GM10266 (cell line): ENCODE results near the gene SLC29A2.
"Not testable (repeated sequence)": the region's sequence is repeated elsewhere in the genome, so short reads cannot be mapped to it uniquely, and the experiment has no call there.

Experiments
- DNase-seq: peaks from one replicate; pipeline ENCODE4 v3.0.0; 2012; ENCODE audit errors: extremely low spot score
- TF ChIP-seq, protein P1 (sequence below): IDR thresholded peaks from 2 replicates; pipeline ENCODE4 v1.5.1; 2012; ENCODE audit warnings: mild to moderate bottlenecking, low read depth; ENCODE audit not compliant: control insufficient read depth, insufficient read depth; ENCODE audit errors: missing control alignments

Gene SLC29A2

DNA sequence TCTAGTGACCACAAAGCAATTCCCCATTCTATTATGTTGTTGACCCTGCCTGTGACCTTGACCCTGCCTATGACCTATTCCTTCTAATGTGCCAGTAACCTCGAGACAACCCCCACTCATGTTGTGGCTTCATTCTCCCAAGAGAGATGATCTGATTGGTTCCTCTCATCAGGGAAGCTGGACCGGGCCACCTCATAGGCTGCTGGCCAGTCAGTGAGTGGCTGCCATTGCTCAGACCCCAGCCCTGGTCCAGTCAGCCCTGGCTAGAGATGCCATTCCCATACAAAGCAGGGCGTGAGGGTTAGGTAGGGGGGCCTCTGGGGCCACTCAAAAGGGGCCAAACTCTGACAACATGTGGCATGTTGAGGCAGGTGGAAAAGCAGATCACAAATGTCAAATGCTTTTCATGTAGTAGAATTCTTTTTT is 11.9 kb downstream of the SLC29A2 start:
- no peak for DNase-seq

DNA sequence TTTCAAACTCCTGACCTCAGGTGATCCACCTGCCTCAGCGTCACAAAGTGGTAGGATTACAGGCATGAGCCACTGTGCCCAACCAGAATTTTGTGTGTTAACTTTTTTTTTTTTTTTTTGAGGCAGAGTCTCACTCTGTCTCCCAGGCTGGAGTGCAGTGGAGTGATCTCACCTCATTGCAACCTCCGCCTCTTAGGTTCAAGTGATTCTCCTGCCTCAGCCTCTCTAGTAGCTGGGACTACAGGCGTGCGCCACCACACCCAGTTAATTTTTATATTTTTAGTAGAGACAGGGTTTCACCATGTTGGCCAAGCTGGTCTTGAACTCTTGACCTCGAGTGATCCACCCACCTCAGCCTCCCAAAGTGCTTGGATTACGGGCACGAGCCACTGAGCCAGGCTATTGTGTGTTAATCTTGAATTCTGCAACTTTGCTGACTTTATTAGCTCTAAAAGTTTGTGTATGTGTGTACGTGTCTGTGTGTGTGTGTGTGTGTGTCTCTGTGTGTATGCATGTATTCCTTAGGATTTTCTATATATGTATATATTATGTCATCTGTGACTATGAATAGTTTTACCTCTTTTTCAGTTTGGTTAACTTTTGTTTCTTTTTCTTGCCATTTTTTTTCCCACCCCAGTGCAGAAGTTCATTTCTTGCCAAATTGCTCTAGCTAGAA is 20.9 kb downstream of the SLC29A2 start:
- DNase-seq, result not testable (repeated sequence)

More for the DNA sequence above, 11.9 kb downstream of the SLC29A2 start:
- TF ChIP-seq, protein P1, sequence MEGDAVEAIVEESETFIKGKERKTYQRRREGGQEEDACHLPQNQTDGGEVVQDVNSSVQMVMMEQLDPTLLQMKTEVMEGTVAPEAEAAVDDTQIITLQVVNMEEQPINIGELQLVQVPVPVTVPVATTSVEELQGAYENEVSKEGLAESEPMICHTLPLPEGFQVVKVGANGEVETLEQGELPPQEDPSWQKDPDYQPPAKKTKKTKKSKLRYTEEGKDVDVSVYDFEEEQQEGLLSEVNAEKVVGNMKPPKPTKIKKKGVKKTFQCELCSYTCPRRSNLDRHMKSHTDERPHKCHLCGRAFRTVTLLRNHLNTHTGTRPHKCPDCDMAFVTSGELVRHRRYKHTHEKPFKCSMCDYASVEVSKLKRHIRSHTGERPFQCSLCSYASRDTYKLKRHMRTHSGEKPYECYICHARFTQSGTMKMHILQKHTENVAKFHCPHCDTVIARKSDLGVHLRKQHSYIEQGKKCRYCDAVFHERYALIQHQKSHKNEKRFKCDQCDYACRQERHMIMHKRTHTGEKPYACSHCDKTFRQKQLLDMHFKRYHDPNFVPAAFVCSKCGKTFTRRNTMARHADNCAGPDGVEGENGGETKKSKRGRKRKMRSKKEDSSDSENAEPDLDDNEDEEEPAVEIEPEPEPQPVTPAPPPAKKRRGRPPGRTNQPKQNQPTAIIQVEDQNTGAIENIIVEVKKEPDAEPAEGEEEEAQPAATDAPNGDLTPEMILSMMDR, result no peak

DNA sequence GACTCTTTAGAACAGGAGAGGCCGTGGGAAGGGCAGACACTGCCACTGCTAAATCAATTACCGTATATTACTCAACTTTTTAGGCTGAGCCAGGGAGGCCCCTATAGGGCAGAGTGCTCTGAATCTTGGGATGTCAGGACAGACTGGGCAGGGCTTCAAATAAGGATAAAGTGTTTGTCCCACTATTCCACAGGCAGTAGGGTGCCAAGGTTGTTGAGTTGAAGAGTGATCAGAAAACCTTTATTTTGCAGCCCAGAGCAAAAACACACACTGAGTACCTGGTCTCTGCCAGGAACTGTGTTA is 22.5 kb downstream of the SLC29A2 start:
- no peak for DNase-seq
- TF ChIP-seq, protein P1, result no peak

DNA sequence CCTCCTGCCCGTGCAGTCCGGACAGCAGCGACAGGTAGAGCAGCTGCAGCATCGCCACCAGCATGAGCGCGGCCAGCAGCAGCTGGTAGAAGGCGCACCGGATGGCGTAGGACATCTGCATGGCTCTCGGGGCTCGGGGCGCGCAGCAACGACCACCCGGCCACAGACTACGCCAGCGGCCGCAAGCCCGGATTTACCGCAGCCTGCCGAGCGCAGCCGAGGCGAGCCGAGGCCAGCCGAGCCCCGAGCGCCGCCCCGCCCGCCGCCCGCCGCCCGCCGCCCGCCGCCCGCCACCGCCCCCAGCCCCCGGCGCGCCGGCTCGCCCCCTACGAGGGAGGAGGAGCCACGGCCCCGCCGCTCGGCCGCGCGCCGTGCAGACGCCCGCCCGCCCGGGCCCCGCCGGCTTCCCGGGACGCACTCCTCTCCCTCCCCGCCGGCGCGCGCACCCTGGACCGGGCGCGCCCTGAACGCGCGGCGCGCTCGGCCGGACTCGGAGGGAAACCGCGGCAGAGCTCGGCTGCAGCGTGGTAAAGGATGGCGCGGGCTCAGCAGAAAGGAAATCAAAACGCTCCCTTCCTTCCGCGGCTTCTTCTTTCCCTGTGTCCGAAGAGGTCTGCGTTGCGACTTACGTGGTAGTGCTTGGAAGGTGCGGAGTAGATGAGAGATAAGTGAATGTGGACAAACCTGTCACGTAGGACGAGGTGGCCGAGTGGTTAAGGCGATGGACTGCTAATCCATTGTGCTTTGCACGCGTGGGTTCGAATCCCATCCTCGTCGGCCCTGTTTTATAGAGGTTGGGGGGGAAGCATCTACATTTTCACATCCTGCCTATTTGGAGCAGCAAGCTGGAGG is 23.9 kb downstream of the SLC29A2 start, which contains the start of gene B4GAT1:
Gene B4GAT1 (minus strand): TSS at position 205 of the 852 bp plus-strand sequence. CDS start 84 bp downstream, at position 121.
- TF ChIP-seq, protein P1, result no peak

DNA sequence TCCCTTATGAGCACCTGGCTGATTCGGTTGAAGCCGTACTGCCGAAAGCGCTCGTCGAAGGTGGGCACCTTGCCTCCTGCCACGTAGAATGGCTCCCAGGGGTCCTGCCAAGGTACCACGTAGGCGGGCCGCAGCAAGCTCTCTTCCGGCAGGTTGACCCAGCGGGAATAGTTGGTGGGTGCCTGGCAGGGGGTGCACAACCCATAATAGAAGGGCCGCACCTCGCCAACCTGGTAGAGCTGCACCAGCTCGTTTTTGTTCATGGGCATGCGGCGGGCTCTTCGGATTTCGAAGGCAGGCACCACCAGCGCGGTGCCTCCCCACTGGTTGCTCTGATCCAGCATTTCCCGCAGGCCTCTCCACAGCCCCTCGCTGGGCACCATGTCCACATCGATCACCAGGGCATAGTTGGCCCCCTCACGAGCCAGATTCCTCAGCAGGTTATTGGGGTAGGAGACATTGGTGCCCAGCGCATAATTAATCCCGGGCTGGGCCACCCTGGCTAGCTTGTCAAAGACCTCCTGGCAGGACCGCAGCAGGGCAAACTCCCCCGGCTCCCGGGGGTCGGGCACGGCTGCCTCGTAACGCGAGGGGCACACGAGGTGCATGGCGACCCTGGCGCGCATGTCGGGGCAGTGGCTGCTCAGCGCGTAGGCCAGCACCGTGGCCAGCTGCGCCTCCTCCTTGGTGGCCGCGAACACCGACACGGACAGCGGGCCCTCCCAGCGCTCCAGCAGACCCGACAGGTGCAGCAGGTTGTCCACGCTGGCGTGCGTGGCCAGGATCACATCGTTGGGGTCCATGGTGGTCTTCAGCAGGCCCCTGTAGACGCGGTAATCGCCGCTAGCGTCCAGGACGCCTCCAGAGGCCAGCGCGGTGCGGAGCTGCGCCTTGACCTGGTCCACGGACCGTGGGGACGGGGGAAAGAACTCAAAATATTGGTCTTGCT is 24.8 kb downstream of the SLC29A2 start:
- DNase-seq, result no peak
- TF ChIP-seq, protein P1, result no peak

More for the DNA sequence above, 23.9 kb downstream of the SLC29A2 start, which contains the start of gene B4GAT1:
- DNase-seq, result peak; percentile 93

DNA sequence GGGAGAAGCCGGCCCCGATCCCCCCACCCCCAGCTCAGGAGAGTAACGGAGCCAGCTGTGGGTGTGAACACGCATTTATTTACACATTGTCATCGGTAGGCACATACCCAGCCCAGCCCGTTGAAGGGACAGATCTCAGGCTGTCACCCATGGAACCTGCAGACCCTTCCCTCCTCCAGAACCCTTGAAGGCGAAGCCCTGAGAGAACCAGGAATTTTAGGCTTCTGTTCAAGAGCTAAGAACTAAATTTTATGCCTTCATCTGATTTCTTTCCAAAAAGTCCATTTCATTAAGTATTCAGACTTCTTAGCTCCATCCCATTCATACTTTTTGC is 26.3 kb downstream of the SLC29A2 start:
- TF ChIP-seq, protein P1, result no peak
- DNase-seq, result no peak

DNA sequence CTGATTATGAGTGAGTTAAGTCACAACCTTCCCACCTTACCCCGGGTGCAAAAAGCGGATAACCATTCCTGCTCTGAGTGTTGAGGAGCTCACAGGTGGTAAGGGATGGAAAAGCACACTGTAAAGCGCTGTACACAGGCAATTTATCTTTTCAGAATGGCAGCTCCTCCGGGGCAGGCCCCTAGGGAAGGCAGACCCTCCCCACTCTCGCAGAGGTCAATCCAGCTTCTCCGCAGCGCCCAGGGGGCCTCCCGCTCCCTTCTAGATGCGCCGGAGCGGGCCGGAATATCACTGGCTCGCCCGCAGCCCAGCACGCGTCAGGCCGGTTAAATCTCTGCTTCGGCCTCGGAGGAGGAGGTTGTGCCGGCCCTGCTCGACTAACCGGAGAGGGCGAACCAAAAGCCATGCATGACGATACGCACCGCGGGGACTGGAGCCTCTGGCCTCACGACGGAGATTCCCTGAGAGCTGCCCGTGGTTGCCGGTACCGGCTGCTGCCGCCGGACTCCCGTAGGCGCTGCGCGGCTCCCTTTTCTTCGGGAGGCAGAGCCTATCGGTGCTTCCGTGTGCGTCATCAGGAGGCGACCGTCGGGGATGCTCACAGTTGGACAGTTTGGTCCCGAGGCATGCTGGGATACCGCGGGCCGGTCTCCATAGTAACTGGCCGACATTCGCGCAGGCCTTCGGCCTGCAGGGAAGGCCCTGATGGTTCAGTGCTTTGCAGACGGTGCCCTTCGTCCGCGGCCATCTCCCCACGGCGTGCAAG is 26.8 kb downstream of the SLC29A2 start, which contains the start of gene BRMS1:
Gene BRMS1 (minus strand): TSS at position 555 of the 766 bp plus-strand sequence. CDS start 2,870 bp downstream, outside the sequence.
- DNase-seq, result peak; percentile 96
- TF ChIP-seq, protein P1, result no peak
